HG02798 (cell line): Measurements from ENCODE around the gene ZFAND6.

Source experiments
- ATAC-seq: cut with Tn5 transposase; IDR thresholded peaks from one replicate; pipeline ENCODE4 v1.9.1; 2021; ENCODE audit warnings: mild to moderate bottlenecking; ENCODE audit not compliant: unreplicated experiment, poor library complexity

Gene ZFAND6

GRCh38 chr15:80183306-80183705 lies 123.8 kb downstream of the ZFAND6 start:
- no peak for ATAC-seq

GRCh38 chr15:80183886-80184285 lies 124.4 kb downstream of the ZFAND6 start:
- ATAC-seq = no peak

GRCh38 chr15:80184554-80184953 lies 125.1 kb downstream of the ZFAND6 start:
- no peak for ATAC-seq

- no peak for ATAC-seq
Observed at GRCh38 chr15:80185152-80185551, 125.7 kb downstream of the ZFAND6 start.

GRCh38 chr15:80186066-80186465 lies 126.6 kb downstream of the ZFAND6 start:
- ATAC-seq = no peak

GRCh38 chr15:80186597-80186996 lies 127.1 kb downstream of the ZFAND6 start:
- ATAC-seq = no peak
